NCI-H82 treated with DMSO at 0.1 percent for 48 hours (cell line): ENCODE measurements around the gene ABCC6.
A peak's percentile ranks its signal among the peaks of the same experiment; 100 is the strongest.
"Not testable (repeated sequence)": the region's sequence is repeated elsewhere in the genome, so short reads cannot be mapped to it uniquely, and the experiment has no call there.

Experiments used
- DNase-seq: peaks from one replicate; lab custom pipeline; 2025; ENCODE audit not compliant: unreplicated experiment; lab: John Stamatoyannopoulos, UW

Gene ABCC6

DNA sequence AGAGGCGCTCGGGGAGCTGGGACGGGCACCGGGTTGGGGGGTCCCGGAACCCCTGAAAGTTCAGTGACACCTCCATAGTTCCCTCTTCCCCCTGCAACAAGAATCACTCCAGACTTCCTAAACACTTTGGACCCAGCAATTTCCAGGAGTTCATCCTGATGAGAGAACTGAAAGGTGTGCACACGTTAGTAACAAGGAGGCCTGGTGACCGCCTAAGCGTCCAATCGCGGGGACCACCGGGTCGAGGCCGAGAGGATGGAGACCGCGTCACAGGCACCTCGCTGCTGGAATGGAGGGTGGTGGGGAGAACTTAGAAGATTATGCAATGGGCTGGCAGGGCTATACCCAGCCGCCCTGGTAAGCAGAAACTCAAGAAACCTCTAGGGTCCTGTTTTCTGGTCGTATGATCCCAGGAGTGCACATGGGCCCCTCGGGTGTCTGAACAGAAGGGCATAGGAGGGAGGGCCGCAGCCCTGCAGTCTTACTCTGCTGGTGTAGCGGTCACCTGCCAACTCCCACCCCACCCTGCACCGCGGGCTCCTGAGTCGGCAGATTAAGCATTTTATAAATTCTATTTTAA, 458 bp upstream of the ABCC6 start:
- not testable (repeated sequence) for DNase-seq

DNA sequence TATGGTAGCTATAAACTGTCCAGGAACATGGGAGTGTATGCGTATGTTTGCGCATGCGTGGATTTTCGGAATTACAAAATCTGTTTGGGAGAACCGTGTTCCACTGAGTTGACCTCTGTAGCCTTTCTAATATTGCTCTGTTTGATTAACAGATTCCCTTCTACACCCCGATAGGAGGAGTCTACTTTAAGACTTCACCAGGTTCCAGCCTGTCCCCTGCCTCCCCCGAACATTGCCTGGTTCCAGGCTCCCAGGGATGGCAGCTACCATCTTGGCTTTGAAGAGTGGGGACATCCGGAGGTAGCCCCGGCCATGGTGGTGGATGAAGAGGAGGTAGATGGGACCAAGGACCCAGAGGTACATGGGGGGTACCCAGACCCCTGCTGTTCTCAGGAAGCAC, 1.9 kb downstream of the ABCC6 start:
- not testable (repeated sequence) for DNase-seq

DNA sequence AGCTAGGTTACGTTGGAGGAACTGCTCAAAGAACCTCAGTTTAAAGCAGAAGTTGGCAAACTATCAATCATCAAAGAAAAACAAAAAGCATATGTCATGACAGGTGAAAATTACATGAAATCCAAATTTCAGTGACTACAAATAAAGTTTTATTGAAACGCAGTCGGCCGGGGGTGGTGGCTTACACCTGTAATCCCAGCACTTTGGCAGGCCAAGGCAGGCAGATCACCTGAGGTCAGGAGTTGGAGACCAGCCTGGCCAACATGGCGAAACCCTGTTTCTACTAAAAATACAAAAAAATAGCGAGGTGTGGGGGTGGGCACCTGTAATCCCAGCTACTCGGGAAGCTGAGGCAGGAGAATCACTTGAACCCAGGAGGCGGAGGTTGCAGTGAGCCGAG, 2.8 kb downstream of the ABCC6 start:
- DNase-seq: not testable (repeated sequence)

DNA sequence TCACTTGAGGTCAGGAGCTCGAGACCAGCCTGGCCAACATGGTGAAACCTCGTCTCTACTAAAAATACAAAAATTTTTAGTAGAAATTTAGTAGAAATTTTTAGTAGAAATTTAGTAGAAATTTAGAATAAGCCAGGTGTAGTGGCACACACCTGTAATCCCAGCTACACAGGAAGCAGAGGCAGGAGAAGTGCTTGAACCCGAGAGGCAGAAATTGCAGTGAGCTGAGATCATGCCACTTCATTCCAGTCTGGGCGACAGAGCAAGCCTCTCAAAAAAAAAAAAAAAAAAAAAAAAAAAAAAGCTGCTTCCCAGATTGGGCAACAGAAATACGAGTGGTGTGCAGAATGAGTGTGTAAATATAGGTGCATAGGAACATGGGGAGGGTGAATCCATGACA, 4.5 kb downstream of the ABCC6 start:
- DNase-seq: not testable (repeated sequence)

DNA sequence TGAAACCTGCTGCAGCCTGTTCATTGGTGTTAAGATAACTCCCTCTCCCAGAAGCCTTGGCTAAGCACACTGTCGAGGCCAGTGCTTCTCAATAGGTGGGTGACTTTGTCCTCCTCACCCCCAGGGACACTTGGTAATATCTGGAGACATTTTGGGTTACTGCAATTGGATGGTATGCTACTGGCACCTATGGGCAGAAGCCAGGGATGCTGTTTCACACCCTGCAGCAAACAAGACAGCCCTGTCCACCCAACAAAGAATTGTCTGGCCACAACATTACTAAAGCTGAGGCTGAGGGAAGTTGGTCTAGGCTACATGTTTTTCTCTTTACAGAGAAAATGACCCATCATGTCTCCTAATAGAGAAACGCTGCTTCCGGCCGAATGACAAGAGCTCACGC, 4.9 kb downstream of the ABCC6 start:
- DNase-seq: not testable (repeated sequence)

DNA sequence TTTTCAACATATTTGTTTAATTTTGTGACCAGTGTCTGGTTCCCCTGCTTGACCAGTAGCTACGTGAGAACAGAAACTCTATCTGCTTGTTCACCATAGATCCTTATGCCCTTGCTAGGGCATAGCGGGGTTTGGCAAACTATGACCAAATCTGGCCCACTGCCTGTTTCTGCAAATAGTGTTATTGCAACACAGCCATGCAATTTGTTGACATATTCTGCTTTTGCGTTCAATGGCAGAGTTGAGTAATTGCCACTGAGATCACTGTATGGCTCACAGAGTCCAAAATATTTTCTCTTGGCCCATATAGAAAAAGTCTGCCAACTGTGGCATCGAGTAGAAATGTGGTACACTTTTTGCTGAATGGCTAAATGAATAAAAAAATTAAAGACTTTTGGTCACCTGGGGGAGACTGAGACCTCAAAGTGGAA, 9.4 kb downstream of the ABCC6 start:
- DNase-seq: not testable (repeated sequence)

DNA sequence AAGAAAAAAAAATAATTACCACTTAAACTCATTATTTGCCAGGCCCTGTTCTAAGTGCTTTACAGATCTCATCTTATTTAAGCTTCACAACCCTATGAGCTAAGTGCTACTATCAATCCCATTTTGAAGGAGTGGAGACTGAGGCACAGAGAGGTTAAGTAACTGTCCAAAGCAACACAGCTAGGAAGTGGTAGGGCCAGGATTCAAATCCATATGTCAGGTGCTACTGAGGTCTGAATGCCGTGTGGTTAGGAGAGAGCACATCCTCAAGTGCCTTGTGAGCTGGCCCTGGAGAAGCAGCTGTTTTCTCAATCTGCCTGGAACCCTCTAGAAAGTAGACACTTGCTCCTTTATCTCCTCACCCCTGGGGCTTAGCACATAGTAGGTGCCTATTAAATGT, 11.9 kb downstream of the ABCC6 start:
- not testable (repeated sequence) for DNase-seq

DNA sequence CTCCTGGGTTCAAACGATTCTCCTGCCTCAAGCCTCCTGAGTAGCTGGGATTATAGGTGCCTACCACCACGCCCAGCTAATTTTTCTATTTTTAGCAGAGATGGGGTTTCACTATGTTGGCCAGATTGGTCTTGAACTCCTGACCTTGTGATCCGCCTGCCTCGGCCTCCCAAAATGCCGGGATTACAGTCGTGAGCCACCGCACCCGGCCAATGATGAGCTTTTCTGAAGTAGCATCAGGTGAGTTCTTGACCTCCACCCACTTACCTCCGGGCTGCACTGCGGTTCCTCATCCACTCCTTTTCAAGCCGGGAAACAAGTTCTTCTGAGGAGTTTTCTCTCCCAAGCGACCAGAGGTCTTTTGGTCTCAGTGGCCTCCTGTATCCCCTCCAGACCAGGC, 14.8 kb downstream of the ABCC6 start:
- not testable (repeated sequence) for DNase-seq

DNA sequence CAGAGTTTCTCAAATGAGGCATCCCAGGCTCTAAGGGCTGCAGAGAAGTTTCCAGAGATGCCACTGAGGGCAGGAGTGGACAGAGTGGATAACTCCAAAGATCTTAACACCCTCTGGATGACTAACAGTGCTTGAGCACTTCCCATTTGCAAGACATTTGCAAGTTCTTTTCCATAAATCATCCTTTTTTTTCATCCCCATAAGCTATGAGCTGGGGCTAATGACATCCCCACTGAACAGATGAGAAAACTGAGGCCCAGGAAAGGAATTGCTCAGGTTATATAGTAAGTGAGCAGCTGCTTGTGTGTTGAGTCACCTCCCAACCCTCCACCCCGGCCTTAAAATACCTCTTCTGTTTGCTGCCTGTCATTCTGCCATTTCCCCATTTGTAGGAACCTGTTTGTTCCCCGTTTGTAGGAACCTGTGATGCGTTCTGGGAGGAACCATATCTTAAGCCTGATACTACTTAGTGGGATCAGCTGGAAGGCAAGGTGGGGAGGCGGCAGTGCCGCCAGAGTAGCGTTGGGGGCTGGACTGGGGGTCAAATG, 15.4 kb downstream of the ABCC6 start:
- DNase-seq: not testable (repeated sequence)

DNA sequence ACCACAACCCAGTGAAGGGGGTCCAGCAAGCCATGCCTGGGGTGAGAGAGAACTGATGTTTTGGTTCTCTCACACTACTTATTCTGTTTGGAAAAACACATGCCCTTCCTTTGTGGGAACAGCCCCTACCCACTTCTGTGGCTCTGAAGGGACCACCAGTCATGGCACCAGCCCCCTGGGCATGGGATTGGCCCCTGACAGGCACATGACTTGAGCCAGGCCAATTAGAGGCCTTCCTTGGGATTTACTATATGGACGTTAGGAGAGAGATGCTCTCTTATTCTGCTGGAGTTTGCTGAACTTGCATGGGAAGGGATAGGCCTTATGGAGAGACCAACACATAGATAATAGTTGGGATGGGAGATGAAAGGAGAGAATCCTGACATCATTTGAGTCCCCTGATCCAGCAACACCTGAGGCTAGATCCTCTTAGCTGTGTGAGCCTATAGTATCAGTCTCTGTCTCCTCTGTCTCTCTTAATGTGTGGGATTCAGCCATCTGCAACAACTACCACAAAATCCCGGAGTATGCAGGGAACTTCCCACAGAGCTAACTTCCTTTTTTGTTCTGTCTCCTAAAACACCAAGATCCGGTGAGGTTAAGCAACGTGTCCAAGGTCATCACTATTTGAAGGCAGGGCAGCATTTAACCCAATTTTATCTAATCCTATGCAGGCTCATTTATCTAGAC, 16.1 kb downstream of the ABCC6 start:
- not testable (repeated sequence) for DNase-seq

DNA sequence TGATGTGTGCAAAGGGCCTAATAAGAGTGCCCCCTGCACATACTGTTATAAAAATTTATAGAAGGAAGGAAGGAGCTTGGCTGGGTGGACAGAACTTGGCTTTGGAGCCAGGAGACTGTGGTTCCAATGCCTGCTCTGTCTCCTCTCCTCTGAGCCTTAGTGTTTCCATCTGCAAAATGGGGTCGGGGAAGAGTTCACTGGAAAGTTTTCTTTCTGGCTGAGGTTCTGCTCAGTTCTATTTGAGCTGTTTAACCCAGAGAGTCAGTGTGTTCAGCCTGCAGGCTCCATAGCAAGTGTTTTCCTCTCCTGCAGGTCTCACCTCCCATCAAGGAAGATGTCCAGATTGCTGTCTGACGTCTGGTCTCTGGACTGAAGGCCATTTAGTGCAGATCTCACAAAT, 17.4 kb downstream of the ABCC6 start:
- not testable (repeated sequence) for DNase-seq

DNA sequence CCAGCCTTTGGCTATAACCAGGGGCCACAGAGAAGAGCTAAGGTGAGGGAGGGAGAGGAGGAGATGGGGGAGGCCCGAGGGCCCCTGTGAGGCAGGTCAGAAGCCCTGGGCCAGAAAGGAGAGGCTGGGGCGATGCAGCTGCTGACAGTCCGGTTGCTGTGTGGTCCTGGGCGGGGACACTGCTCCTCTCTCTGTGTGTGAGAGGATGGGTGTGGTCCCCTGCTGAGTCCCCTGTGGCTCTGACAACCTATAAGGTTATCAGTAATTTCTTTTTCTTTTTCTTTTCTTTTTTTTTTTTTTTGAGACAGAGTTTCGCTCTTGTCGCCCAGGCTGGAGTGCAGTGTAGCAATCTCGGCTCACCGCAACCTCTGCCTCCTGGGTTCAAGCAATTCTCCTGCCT, 18.7 kb downstream of the ABCC6 start:
- DNase-seq: not testable (repeated sequence)

DNA sequence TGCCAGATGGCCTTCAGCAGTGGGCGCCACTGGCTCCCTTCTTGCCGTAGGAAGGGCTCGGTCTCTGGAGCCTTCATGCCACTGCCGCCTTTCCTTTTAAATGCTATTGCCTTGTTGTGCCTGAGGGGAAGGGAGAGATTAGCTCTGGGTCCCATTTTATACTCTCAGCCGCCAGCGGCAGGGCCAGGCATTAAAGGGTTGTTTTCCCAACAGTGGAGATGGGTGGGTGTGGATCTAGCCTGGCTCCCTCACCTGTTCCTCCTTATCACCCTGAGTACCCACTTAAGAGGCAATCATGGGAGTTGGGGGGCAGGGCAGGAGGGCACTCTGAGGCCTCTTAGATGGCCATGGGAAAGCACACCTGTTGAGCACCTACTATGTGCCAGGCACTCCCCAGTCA, 19.8 kb downstream of the ABCC6 start:
- not testable (repeated sequence) for DNase-seq

DNA sequence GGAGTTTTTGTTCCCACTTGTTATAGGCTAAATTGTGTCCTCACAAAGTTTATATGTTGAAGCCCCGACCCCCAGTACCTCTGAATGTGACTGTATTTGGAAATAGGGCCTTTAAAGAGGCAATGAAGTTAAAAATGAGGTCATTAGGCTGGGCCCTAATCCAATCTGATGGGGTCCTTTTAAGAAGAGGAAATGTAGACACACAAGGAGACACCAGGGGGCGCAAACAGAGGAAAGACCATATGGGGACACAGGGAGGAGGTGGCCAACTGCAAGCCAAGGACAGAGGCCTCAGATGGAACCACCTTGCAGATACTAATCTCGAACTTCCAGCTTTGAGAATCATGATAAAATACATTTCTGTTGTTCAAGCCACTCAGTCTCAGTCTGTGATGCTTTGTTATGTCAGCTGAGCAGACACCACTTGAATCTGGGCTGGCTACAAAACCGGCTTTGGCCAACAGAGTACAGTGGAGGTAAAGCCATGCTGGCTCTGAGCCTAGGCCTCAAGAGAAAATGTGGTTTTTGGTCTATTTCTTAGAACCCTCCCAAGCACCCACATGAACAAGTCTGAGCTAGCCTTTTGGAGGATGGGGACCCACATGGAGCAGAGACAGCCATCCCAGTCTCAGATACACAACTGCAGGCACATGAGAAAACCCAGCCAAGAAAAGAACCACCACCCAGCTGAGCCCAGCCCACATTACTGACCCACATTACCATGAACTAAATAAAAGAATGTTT, 20.7 kb downstream of the ABCC6 start:
- peak; percentile 61 for DNase-seq

DNA sequence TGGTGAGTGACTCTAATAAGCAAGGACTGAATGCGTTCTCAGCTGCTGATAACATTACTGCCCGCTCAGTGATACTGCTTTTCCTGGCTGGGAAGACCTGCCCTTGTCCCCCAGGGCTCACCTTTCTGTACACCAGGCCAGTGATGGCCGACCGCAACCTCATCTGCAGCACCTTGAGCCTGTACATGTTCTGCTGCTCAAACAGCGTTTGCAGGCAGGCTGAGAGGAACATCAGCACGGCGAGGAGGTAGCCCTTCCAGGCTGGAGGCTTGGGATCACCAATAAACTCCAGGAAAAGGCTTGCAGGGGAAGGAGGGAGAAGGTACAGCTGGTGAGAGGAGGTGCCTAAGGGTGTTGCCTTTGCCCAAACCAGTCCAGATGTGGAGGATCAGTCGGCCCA, 21.4 kb downstream of the ABCC6 start:
- DNase-seq: not testable (repeated sequence)

DNA sequence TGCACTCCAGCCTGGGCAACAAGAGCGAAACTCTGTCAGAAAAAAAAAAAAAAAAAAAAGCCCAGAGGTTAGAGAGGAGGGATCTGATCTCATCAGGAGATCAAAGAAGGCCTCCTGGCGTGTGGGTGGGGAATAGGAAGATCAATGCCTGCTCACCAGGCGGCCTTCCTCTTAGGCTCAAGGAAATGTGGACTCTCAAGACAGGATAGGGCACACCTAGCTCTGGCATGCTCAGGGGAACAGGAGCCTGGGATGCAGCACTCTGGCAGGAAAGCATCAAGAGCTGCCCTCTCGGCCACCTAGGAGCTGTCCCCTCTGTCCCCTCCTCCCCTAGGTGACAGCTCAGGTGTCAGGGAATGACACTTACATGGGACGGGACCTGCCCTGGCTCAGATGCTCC, 22.9 kb downstream of the ABCC6 start:
- not testable (repeated sequence) for DNase-seq

DNA sequence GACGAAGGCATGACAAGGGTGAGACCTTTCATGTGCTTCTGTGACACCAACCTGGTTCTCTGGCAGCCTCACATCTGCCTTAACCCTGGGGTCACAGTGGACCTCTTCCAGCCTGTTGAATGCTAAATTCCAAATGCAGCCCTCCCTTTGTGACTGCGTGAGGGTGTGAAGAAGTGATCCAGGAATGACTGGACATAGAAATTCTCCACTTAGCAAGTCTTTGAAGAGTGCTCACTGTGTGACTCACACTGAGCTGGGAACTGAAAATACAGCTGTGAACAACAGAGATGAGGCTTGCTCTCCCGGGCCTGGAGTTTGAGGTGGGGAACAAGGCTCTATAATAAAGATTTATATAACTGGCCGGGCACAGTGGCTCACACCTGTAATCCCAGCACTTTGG, 23.9 kb downstream of the ABCC6 start:
- DNase-seq: not testable (repeated sequence)

DNA sequence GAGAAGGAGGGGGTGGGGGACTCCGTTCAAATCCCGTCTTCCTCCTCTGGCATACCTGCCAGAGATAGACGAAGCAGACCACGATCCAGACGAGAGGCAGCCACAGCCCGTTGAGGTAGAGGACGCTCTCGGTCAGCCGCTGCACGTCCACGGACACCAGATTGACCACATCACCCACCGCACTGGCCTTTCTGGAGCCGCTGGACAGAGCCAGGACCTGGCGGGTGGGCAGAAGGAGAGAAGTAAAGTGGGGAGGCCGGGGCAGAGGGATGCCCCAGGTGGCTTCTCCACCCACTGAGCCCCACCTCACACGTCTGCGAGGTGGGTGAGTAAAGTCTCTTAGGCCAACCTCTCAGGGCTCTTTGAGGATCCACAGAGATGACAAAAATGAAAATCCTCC, 25.3 kb downstream of the ABCC6 start:
- no peak for DNase-seq

DNA sequence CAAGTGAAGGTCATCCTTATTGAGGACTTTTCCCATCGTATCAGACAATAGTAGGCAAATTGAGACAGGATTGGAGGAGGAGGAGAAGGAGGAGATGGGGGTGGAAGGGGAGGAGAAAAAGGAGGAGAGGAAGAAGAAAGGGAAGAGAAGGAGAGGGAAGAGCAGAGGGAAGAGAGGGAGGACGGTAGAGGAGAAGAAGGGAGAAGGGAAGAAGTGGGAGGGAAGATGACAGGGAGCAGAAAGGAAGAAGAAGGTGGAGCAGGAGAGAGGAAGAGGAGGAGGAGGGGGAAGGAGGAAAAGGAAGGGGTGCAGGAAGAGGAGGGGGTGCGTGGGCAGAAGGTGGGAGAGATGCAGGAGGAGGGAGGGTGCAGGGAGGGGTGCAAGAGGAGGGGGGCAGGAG, 26.0 kb downstream of the ABCC6 start:
- no peak for DNase-seq

DNA sequence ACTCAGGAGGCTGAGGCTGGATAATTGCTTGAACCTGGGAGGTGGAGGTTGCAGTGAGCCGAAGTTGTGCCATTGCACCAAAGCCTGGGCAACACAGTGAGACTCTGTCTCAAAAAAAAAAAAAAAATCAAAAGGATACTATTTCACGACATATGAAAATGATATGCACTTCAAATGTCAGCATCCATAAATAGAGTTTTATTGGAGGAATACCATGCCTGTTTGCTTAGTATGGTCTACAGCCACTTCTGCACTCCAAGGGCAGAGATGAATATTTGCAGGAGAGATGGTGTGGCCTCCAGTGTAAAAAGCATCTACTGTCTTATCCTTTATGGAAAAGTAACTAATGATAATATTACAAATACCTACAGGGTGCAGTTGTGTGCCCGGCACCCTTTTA, 27.2 kb downstream of the ABCC6 start:
- no peak for DNase-seq

DNA sequence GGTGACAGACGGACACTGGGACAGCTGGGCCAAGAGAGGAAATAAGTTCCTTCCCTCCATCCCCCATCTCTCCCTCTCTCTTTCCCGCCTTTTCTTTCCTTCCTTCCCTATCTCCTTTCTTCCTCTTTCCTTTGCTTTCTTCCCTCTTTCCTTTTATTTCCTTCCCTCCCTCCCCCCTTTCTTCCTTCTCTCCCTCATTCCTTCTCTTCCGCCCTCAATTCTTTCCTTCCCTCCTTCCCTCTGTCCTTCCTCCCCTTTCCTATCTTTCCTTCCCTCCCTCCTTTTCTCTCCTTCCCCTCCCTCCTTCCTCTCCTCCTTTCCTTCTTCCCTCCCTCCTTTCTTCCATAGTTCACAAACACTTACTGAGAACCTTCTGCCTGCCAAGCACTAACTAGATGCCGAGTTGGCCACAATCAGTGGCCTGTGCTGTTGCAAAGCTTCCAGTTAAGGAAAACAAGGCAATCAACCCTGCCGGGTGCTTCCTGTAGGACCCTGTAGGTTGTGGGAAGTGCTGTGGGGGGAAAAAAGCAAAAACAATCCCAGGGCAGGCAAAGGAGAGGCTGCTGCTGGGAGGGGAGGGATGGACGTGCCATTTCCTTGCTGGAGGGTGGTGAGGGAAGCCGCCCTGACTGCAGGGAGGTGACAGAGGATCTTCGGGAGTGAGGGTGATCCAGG, 31.7 kb downstream of the ABCC6 start:
- DNase-seq: no peak
